ENCODE measurements around the gene ZFP30. TPM values are rescaled to one million over a fixed set of nuclear protein-coding genes. Genes with fewer than 3 reads are reported as not detected.

ZFP30 gene
- polyA plus RNA-seq (2012; ENCODE audit: insufficient read length, low read depth) = 1.3 TPM

- TF ChIP-seq TAF1 (IDR thresholded peaks at IDR 0.05; ENCODE audit: borderline replicate concordance, insufficient read depth, low read length) (0 out of 2 replicates have a peak, but pooled peaks have one; percentile 11), FOXP2 (optimal IDR thresholded peaks at IDR 0.05; ENCODE audit: borderline replicate concordance, extremely low read depth, extremely low read length, insufficient read depth) (peak; percentile 51), SIN3A (IDR thresholded peaks at IDR 0.05; ENCODE audit: borderline replicate concordance, insufficient read depth, low read length) (no peak), POLR2AphosphoS5 (IDR thresholded peaks at IDR 0.05; ENCODE audit: low read depth, low read length) (peak; percentile 51; the same call in 1 of the 2 replicates)
These were observed at the start of gene ZFP30 for GRCh38 chr19:37655301-37655688. TSS of gene ZFP30 (minus strand) at chr19:37655465. CDS start at chr19:37647822, 7,643 bp downstream.

GRCh38 chr19:37699057-37699456 lies 43.8 kb upstream of the ZFP30 start:
- TF ChIP-seq FOXP2 (optimal IDR thresholded peaks at IDR 0.05; ENCODE audit: borderline replicate concordance, extremely low read depth, extremely low read length, insufficient read depth) (no peak), POLR2AphosphoS5 (IDR thresholded peaks at IDR 0.05; ENCODE audit: low read depth, low read length) (no peak), TAF1 (IDR thresholded peaks at IDR 0.05; ENCODE audit: borderline replicate concordance, insufficient read depth, low read length) (no peak), SIN3A (IDR thresholded peaks at IDR 0.05; ENCODE audit: borderline replicate concordance, insufficient read depth, low read length) (no peak)
- TF ChIP-seq, protein P1, sequence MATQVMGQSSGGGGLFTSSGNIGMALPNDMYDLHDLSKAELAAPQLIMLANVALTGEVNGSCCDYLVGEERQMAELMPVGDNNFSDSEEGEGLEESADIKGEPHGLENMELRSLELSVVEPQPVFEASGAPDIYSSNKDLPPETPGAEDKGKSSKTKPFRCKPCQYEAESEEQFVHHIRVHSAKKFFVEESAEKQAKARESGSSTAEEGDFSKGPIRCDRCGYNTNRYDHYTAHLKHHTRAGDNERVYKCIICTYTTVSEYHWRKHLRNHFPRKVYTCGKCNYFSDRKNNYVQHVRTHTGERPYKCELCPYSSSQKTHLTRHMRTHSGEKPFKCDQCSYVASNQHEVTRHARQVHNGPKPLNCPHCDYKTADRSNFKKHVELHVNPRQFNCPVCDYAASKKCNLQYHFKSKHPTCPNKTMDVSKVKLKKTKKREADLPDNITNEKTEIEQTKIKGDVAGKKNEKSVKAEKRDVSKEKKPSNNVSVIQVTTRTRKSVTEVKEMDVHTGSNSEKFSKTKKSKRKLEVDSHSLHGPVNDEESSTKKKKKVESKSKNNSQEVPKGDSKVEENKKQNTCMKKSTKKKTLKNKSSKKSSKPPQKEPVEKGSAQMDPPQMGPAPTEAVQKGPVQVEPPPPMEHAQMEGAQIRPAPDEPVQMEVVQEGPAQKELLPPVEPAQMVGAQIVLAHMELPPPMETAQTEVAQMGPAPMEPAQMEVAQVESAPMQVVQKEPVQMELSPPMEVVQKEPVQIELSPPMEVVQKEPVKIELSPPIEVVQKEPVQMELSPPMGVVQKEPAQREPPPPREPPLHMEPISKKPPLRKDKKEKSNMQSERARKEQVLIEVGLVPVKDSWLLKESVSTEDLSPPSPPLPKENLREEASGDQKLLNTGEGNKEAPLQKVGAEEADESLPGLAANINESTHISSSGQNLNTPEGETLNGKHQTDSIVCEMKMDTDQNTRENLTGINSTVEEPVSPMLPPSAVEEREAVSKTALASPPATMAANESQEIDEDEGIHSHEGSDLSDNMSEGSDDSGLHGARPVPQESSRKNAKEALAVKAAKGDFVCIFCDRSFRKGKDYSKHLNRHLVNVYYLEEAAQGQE (IDR thresholded peaks at IDR 0.05; ENCODE audit: insufficient read depth in 1 of 2, low read depth in 2 of 2, low read length in 2 of 2) = no peak

DNA sequence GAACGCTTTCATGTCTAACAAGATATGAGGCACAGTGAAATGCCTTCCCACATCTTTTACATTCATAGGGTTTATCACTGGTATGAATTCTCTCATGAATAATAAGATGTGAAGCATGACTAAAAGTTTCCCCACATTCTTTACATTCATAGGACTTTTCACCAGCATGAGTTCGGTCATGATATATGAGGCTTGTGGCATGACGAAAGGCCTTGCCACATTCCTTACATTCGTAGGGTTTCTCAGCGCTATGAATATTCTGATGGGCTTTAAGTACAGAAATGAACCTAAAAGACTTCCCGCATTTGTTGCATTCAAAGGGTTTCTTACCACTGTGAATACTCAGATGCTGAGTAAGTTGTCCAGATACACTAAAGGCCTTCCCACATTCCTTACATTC lies 43.0 kb upstream of the ZFP30 start:
- TF ChIP-seq TAF1 (IDR thresholded peaks at IDR 0.05; ENCODE audit: borderline replicate concordance, insufficient read depth, low read length) (no peak), POLR2AphosphoS5 (IDR thresholded peaks at IDR 0.05; ENCODE audit: low read depth, low read length) (no peak), SIN3A (IDR thresholded peaks at IDR 0.05; ENCODE audit: borderline replicate concordance, insufficient read depth, low read length) (no peak), FOXP2 (optimal IDR thresholded peaks at IDR 0.05; ENCODE audit: borderline replicate concordance, extremely low read depth, extremely low read length, insufficient read depth) (no peak)
- TF ChIP-seq, protein P1 (IDR thresholded peaks at IDR 0.05; ENCODE audit: insufficient read depth in 1 of 2, low read depth in 2 of 2, low read length in 2 of 2) = no peak

- TF ChIP-seq, protein P1 (IDR thresholded peaks at IDR 0.05; ENCODE audit: insufficient read depth in 1 of 2, low read depth in 2 of 2, low read length in 2 of 2) = no peak
- TF ChIP-seq TAF1 (IDR thresholded peaks at IDR 0.05; ENCODE audit: borderline replicate concordance, insufficient read depth, low read length) = no peak
- no peak for TF ChIP-seq FOXP2 (optimal IDR thresholded peaks at IDR 0.05; ENCODE audit: borderline replicate concordance, extremely low read depth, extremely low read length, insufficient read depth)
- TF ChIP-seq SIN3A (IDR thresholded peaks at IDR 0.05; ENCODE audit: borderline replicate concordance, insufficient read depth, low read length) = no peak
These were observed 40.1 kb upstream of the ZFP30 start for GRCh38 chr19:37695144-37695899.

DNA sequence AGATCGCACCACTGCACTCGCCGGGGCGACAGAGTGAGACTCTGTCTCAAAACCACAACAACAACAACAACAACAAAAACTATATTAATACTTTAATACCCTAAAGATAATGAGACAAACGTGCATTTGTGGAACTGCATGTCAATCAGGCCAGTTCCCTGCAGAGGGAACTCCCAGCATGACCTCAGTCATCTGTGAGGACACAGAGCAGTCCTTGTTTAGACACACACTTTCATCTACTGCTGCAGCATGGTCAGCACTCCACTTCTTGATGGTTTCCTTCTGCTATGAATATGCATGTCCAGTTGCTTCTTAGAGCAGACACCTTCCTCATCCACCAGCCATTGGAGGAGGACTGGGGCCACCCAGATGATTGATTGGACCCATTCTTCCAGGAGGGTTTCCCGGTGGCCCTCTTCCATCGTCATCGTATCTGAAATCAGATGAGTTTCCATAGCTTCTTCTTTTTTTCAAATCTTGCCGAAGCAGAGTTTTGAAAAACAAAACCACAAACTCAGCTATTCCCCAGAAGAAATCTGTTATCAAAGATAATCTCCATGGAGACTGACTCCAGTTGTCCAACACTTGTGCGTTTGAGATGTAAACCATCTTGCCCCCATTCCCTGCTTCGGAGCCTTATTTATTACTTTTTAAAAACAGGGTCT lies 37.8 kb upstream of the ZFP30 start:
- no peak for TF ChIP-seq SIN3A (IDR thresholded peaks at IDR 0.05; ENCODE audit: borderline replicate concordance, insufficient read depth, low read length)
